HepG2 (cell line): ENCODE measurements around the gene GCC1. TPM values are rescaled to one million over a fixed set of nuclear protein-coding genes. Genes with fewer than 3 reads are reported as not detected.

Source experiments
- AHR ChIP-seq: IDR thresholded peaks from 2 replicates; pipeline ENCODE4 v1.6.1; 2018; ENCODE audit warnings: missing genetic modification reagents, missing compliant biosample characterization
- CBFB ChIP-seq: sonication (generic); formaldehyde crosslinking; IDR thresholded peaks from 2 replicates; pipeline ENCODE4 v1.4.0; 2020; ENCODE audit warnings: missing genetic modification reagents
- CCDC6 ChIP-seq: sonication (generic); formaldehyde crosslinking; IDR thresholded peaks from 2 replicates; pipeline ENCODE4 v1.8.1; 2022; ENCODE audit warnings: mild to moderate bottlenecking, missing genetic modification reagents, moderate library complexity
- CEBPG ChIP-seq: IDR thresholded peaks from 2 replicates; pipeline ENCODE4 v1.6.1; 2016
- DNMT3B ChIP-seq: conservative IDR thresholded peaks from 2 replicates; pipeline ENCODE4 v1.6.1; 2016; ENCODE audit warnings: missing biosample characterization, control low read depth
- FOSL2 ChIP-seq: sonication (generic); formaldehyde crosslinking; IDR thresholded peaks from 2 replicates; pipeline ENCODE4 v1.4.0; 2020; ENCODE audit warnings: missing genetic modification reagents
- HDAC2 ChIP-seq: sonication (generic); formaldehyde crosslinking; IDR thresholded peaks from 2 replicates; pipeline ENCODE4 v1.4.0; 2020; ENCODE audit warnings: missing genetic modification reagents
- HIC2 ChIP-seq: sonication (generic); formaldehyde crosslinking; IDR thresholded peaks from 2 replicates; pipeline ENCODE4 v1.9.0; 2022; ENCODE audit warnings: low read depth, missing genetic modification reagents
- NKX3-1 ChIP-seq: sonication (generic); formaldehyde crosslinking; IDR thresholded peaks from 2 replicates; pipeline ENCODE4 v1.5.0; 2020; ENCODE audit warnings: missing genetic modification reagents
- POLR2G ChIP-seq: fragments of 200-400 bp; formaldehyde crosslinking; IDR thresholded peaks from 2 replicates; pipeline ENCODE4 v1.6.1; 2018; ENCODE audit warnings: mild to moderate bottlenecking, low read depth, low read length, moderate library complexity
- SMARCC2 ChIP-seq: fragments of 450-650 bp; IDR thresholded peaks from 2 replicates; pipeline ENCODE4 v1.6.1; 2017; ENCODE audit warnings: antibody characterized with exemption, mild to moderate bottlenecking
- THYN1 ChIP-seq: sonication (generic); formaldehyde crosslinking; IDR thresholded peaks from 2 replicates; pipeline ENCODE4 v1.8.1; 2023; ENCODE audit warnings: low read depth, mild to moderate bottlenecking, moderate library complexity, missing genetic modification reagents, borderline replicate concordance
- ZBTB7B ChIP-seq: sonication (generic); formaldehyde crosslinking; IDR thresholded peaks from 2 replicates; pipeline ENCODE4 v1.4.0; 2020; ENCODE audit warnings: missing genetic modification reagents
- ZFAT ChIP-seq: sonication (generic); formaldehyde crosslinking; conservative IDR thresholded peaks from 2 replicates; pipeline ENCODE4 v1.8.1; 2023; ENCODE audit warnings: missing genetic modification reagents, inconsistent platforms
- ZNF12 ChIP-seq: sonication (generic); formaldehyde crosslinking; IDR thresholded peaks from 2 replicates; pipeline ENCODE4 v1.5.0; 2020; ENCODE audit warnings: missing genetic modification reagents
- ZNF256 ChIP-seq: sonication (generic); formaldehyde crosslinking; conservative IDR thresholded peaks from 2 replicates; pipeline ENCODE4 v1.4.0; 2020; ENCODE audit warnings: missing genetic modification reagents
- ZNF296 ChIP-seq: sonication (generic); formaldehyde crosslinking; conservative IDR thresholded peaks from 2 replicates; pipeline ENCODE4 v1.5.0; 2020; ENCODE audit warnings: mild to moderate bottlenecking, missing genetic modification reagents
- ZNF34 ChIP-seq: sonication (generic); formaldehyde crosslinking; IDR thresholded peaks from 2 replicates; pipeline ENCODE4 v1.4.0; 2020; ENCODE audit warnings: mild to moderate bottlenecking, missing genetic modification reagents, borderline replicate concordance
- ZNF503 ChIP-seq: sonication (generic); formaldehyde crosslinking; IDR thresholded peaks from 2 replicates; pipeline ENCODE4 v1.4.0; 2020; ENCODE audit warnings: missing genetic modification reagents
- ZNF720 ChIP-seq: sonication (generic); formaldehyde crosslinking; IDR thresholded peaks from 2 replicates; pipeline ENCODE4 v1.4.0; 2020; ENCODE audit warnings: missing genetic modification reagents
- ZNF790 ChIP-seq: sonication (generic); formaldehyde crosslinking; IDR thresholded peaks from 2 replicates; pipeline ENCODE4 v1.8.0; 2022; ENCODE audit warnings: missing genetic modification reagents, mild to moderate bottlenecking, borderline replicate concordance
- ZSCAN21 ChIP-seq: sonication (generic); formaldehyde crosslinking; IDR thresholded peaks from 2 replicates; pipeline ENCODE4 v1.8.0; 2022; ENCODE audit warnings: mild to moderate bottlenecking, missing genetic modification reagents, moderate library complexity, borderline replicate concordance
- polyA plus RNA-seq, 8 experiments: library from polyadenylated mRNA; depleted of rRNA in 3 of 8; stranded (reverse) in 7 of 8; unstranded in 1 of 8; fragments of >200 nt; fragmentation: Illumina TruSeq in 4 of 8; extraction: Trizol in 4 of 8; gene quantifications; 2 replicates each; pipeline versions ENCODE4 v1.2.1 to v1.2.3, GENCODE V29; 2011 to 2016; ENCODE audit warnings: low read depth in 4 of 8, missing spikeins in 1 of 8, mixed read lengths in 1 of 8; ENCODE audit not compliant: insufficient read depth in 1 of 8
- total RNA-seq, 5 experiments: library from RNA; depleted of rRNA; stranded (reverse); fragments of >200 nt; fragmentation: Illumina TruSeq; extraction: Trizol; gene quantifications; 2 replicates each; pipeline ENCODE4 v1.2.3, GENCODE V29; 2016; ENCODE audit warnings: low read depth in 1 of 5
- TF ChIP-seq, protein P1 (sequence below): sonication (generic); formaldehyde crosslinking; IDR thresholded peaks from 2 replicates; pipeline ENCODE4 v1.4.0; 2020; ENCODE audit warnings: missing genetic modification reagents
- TF ChIP-seq, protein P2 (sequence below): sonication (generic); formaldehyde crosslinking; IDR thresholded peaks from 2 replicates; pipeline ENCODE4 v1.4.0; 2020; ENCODE audit warnings: missing genetic modification reagents

GCC1 gene
- total and polyA plus RNA-seq, 2 of the 13 experiments (the other 11 are each of a cell fraction or from before 2014, with no cell fraction given), result 2.5 to 15.3 TPM

DNA sequence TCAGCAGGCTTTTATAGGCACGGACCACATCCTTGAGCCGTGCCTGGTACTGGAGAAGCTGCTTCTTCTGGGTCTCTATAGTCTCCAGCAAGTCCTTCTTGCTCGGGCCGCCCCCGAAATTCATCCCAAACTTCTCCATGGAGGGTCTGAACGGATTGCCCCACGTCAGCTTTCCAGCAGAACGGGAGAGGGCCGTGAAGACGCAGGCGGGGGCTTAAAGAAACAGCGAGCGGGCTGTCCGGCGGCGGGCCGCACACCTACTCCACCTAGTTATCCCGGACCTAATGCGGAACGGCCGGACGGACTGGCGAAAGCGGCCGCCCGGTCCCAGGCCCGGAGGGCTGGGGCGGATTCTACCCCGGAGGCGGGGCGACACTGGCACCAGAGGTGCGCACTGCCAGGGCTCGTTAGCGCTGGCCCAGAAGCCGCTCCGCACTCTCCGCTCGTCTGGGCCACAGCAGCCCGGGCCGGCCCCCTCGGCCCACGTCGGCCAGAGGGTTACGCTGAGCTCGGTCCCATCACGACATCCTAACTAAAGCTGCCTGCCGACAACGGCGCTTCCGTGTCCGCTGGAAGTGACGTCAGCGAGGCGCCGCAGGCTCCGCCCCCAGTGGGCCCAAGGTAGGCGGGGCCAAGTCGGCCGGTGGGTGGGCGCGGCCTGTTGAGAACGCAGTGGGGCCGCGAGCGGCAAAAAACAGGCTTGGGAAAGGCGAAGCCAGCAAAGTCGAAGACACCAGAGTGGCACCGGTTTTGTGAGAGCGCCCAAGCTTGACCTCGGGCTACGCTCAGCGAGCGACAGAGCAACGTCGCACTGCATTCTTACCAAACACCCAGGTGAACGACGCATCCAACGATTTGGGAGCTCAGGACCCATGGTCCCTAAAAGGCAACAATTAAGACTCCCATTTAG lies at the start of gene GCC1 (continued):
- TF ChIP-seq ZNF503 (CRISPR knock-in tag) (no peak), ZSCAN21 (CRISPR knock-in tag) (peak; percentile 76; the same call in 1 of the 2 replicates), ZNF12 (no peak), ZNF256 (CRISPR knock-in tag) (0 out of 2 replicates have a peak, but pooled peaks have one; percentile 16), DNMT3B (CRISPR knock-in tag) (no peak), THYN1 (CRISPR knock-in tag) (no peak), CCDC6 (CRISPR knock-in tag) (no peak), SMARCC2 (no peak), ZNF790 (CRISPR knock-in tag) (no peak), ZNF34 (peak; percentile 39; the same call in 1 of the 2 replicates), POLR2G (peak; percentile 82), HIC2 (no peak), ZNF720 (CRISPR knock-in tag) (no peak), HDAC2 (CRISPR knock-in tag) (no peak), FOSL2 (CRISPR knock-in tag) (peak; percentile 19; the same call in 1 of the 2 replicates), ZNF296 (CRISPR knock-in tag) (no peak), CEBPG (CRISPR knock-in tag) (no peak; the same call in 1 of the 2 replicates), AHR (no peak), ZFAT (no peak), ZBTB7B (CRISPR knock-in tag) (0 out of 2 replicates have a peak, but pooled peaks have one; percentile 21), NKX3-1 (CRISPR knock-in tag) (no peak), CBFB (CRISPR knock-in tag) (no peak)
- TF ChIP-seq, protein P1, sequence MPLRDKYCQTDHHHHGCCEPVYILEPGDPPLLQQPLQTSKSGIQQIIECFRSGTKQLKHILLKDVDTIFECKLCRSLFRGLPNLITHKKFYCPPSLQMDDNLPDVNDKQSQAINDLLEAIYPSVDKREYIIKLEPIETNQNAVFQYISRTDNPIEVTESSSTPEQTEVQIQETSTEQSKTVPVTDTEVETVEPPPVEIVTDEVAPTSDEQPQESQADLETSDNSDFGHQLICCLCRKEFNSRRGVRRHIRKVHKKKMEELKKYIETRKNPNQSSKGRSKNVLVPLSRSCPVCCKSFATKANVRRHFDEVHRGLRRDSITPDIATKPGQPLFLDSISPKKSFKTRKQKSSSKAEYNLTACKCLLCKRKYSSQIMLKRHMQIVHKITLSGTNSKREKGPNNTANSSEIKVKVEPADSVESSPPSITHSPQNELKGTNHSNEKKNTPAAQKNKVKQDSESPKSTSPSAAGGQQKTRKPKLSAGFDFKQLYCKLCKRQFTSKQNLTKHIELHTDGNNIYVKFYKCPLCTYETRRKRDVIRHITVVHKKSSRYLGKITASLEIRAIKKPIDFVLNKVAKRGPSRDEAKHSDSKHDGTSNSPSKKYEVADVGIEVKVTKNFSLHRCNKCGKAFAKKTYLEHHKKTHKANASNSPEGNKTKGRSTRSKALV (CRISPR knock-in tag), result no peak
- TF ChIP-seq, protein P2, sequence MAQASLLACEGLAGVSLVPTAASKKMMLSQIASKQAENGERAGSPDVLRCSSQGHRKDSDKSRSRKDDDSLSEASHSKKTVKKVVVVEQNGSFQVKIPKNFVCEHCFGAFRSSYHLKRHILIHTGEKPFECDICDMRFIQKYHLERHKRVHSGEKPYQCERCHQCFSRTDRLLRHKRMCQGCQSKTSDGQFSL (CRISPR knock-in tag), result no peak
